Erythroblast (primary cell): ENCODE results near the gene KANK4.

Experiments
- GATA1 ChIP-seq: IDR thresholded peaks from 2 replicates; pipeline ENCODE4 v1.6.1; 2011; ENCODE audit warnings: low read depth, mild to moderate bottlenecking, control low read depth, low read length, moderate library complexity
- POLR2A ChIP-seq: IDR thresholded peaks from 2 replicates; pipeline ENCODE4 v1.6.1; 2011; ENCODE audit warnings: mild to moderate bottlenecking, low read length

DNA sequence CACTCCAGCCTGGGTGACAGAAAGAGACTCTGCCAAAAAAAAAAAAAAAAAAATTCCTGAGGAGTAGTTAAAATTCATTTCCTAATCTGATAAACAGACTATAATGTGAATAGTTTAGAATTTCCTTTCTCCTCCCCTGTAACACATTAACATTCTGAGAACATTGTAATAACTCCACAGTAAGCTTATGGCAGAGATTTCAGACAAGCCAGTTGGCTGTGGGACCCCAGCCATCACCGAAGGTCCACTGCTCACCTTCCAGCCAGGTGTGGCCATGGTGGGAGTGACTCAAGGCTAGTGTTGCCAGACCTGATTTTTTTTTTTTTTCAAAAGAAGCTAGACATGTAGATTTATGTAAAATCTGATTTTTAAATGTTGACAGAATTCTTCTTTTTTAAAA is 11.8 kb downstream of the KANK4 start:
- TF ChIP-seq POLR2A (no peak), GATA1 (no peak)
